HEK293 (cell line): ENCODE results near the gene PSAP.

Source experiments
- BCL6B ChIP-seq: fragments of 450-650 bp; formaldehyde crosslinking; IDR thresholded peaks from 2 replicates; pipeline ENCODE4 v1.5.1; 2017; ENCODE audit warnings: missing biosample characterization, missing genetic modification characterization
- GLIS2 ChIP-seq: fragments of 450-650 bp; formaldehyde crosslinking; IDR thresholded peaks from 2 replicates; pipeline ENCODE4 v1.5.1; 2016; ENCODE audit warnings: missing biosample characterization, missing genetic modification characterization
- KLF8 ChIP-seq: fragments of 450-650 bp; formaldehyde crosslinking; IDR thresholded peaks from 2 replicates; pipeline ENCODE4 v1.5.1; 2016; ENCODE audit warnings: missing biosample characterization, missing genetic modification characterization
- SALL2 ChIP-seq: fragments of 450-650 bp; formaldehyde crosslinking; IDR thresholded peaks from 2 replicates; pipeline ENCODE4 v1.5.0; 2017; ENCODE audit warnings: missing biosample characterization, mild to moderate bottlenecking, missing genetic modification characterization, borderline replicate concordance
- SCRT1 ChIP-seq: fragments of 450-650 bp; formaldehyde crosslinking; IDR thresholded peaks from 2 replicates; pipeline ENCODE4 v1.5.1; 2016; ENCODE audit warnings: missing biosample characterization, missing genetic modification characterization, borderline replicate concordance
- SP3 ChIP-seq: fragments of 450-650 bp; formaldehyde crosslinking; IDR thresholded peaks from 2 replicates; pipeline ENCODE4 v1.5.1; 2016; ENCODE audit warnings: missing biosample characterization, missing genetic modification characterization
- TCF7L2 ChIP-seq: IDR thresholded peaks from 2 replicates; pipeline ENCODE4 v1.6.1; 2011; ENCODE audit warnings: low read depth, mild to moderate bottlenecking, inconsistent platforms, low read length, moderate library complexity, borderline replicate concordance
- TRIM28 ChIP-seq: IDR thresholded peaks from 2 replicates; pipeline ENCODE4 v1.6.1; 2011; ENCODE audit warnings: low read length, control low read depth, borderline replicate concordance
- WT1 ChIP-seq: fragments of 450-650 bp; formaldehyde crosslinking; IDR thresholded peaks from 2 replicates; pipeline ENCODE4 v1.5.1; 2016; ENCODE audit warnings: missing biosample characterization, missing genetic modification characterization
- YY2 ChIP-seq: fragments of 450-650 bp; formaldehyde crosslinking; IDR thresholded peaks from 2 replicates; pipeline ENCODE4 v1.5.1; 2016; ENCODE audit warnings: missing biosample characterization, missing genetic modification characterization
- ZBTB49 ChIP-seq: fragments of 450-650 bp; formaldehyde crosslinking; IDR thresholded peaks from 2 replicates; pipeline ENCODE4 v1.5.1; 2016; ENCODE audit warnings: missing biosample characterization, missing genetic modification characterization, low read depth
- ZBTB7A ChIP-seq: fragments of 450-650 bp; formaldehyde crosslinking; IDR thresholded peaks from 2 replicates; pipeline ENCODE4 v1.5.1; 2016; ENCODE audit warnings: low read depth, missing biosample characterization, missing genetic modification characterization
- ZNF138 ChIP-seq: fragments of 450-650 bp; formaldehyde crosslinking; IDR thresholded peaks from 2 replicates; pipeline ENCODE4 v1.5.1; 2016; ENCODE audit warnings: missing biosample characterization, missing genetic modification characterization, borderline replicate concordance
- ZNF140 ChIP-seq: fragments of 450-650 bp; formaldehyde crosslinking; IDR thresholded peaks from 2 replicates; pipeline ENCODE4 v1.5.1; 2016; ENCODE audit warnings: missing biosample characterization, missing genetic modification characterization
- ZNF146 ChIP-seq: fragments of 450-650 bp; formaldehyde crosslinking; IDR thresholded peaks from 2 replicates; pipeline ENCODE4 v1.5.1; 2016; ENCODE audit warnings: missing biosample characterization, missing genetic modification characterization
- ZNF174 ChIP-seq: fragments of 450-650 bp; formaldehyde crosslinking; IDR thresholded peaks from 2 replicates; pipeline ENCODE4 v1.5.0; 2017; ENCODE audit warnings: missing biosample characterization, mild to moderate bottlenecking, missing genetic modification characterization
- ZNF2 ChIP-seq: fragments of 450-650 bp; formaldehyde crosslinking; IDR thresholded peaks from 2 replicates; pipeline ENCODE4 v1.5.1; 2016; ENCODE audit warnings: missing biosample characterization, missing genetic modification characterization
- ZNF221 ChIP-seq: fragments of 450-650 bp; formaldehyde crosslinking; IDR thresholded peaks from 2 replicates; pipeline ENCODE4 v1.5.1; 2017; ENCODE audit warnings: missing biosample characterization, missing genetic modification characterization, borderline replicate concordance
- ZNF274 ChIP-seq, 2 experiments: fragments of 200-500 bp in 1 of 2; fragments of 450-650 bp in 1 of 2; sonication (Bioruptor generic) in 1 of 2; formaldehyde crosslinking in 1 of 2; IDR thresholded peaks; 2 replicates each; pipeline versions ENCODE4 v1.5.1 to v1.6.1; 2014 to 2016; ENCODE audit warnings: borderline replicate concordance in 1 of 2, inconsistent platforms in 1 of 2, low read length in 1 of 2, missing biosample characterization in 1 of 2, missing genetic modification characterization in 1 of 2
- ZNF302 ChIP-seq: fragments of 450-650 bp; formaldehyde crosslinking; IDR thresholded peaks from 2 replicates; pipeline ENCODE4 v1.5.1; 2016; ENCODE audit warnings: missing biosample characterization, missing genetic modification characterization, low read depth
- ZNF404 ChIP-seq: fragments of 450-650 bp; formaldehyde crosslinking; IDR thresholded peaks from 2 replicates; pipeline ENCODE4 v1.5.1; 2017; ENCODE audit warnings: missing biosample characterization, missing genetic modification characterization
- ZNF433 ChIP-seq: fragments of 450-650 bp; formaldehyde crosslinking; IDR thresholded peaks from 2 replicates; pipeline ENCODE4 v1.5.1; 2016; ENCODE audit warnings: missing biosample characterization, missing genetic modification characterization, low read depth
- ZNF529 ChIP-seq: fragments of 450-650 bp; formaldehyde crosslinking; IDR thresholded peaks from 2 replicates; pipeline ENCODE4 v1.5.1; 2017; ENCODE audit warnings: missing genetic modification characterization, missing biosample characterization; ENCODE audit not compliant: insufficient replicate concordance
- ZNF549 ChIP-seq: fragments of 450-650 bp; IDR thresholded peaks from 2 replicates; pipeline ENCODE4 v1.5.1; 2018; ENCODE audit warnings: missing biosample characterization, missing genetic modification characterization, mild to moderate bottlenecking, inconsistent platforms, moderate library complexity
- ZNF555 ChIP-seq: fragments of 450-650 bp; formaldehyde crosslinking; conservative IDR thresholded peaks from 2 replicates; pipeline ENCODE4 v1.5.1; 2017; ENCODE audit warnings: missing biosample characterization, mild to moderate bottlenecking, missing genetic modification characterization, inconsistent platforms
- ZNF610 ChIP-seq: fragments of 450-650 bp; formaldehyde crosslinking; IDR thresholded peaks from 2 replicates; pipeline ENCODE4 v1.5.1; 2016; ENCODE audit warnings: missing biosample characterization, missing genetic modification characterization, borderline replicate concordance
- ZNF621 ChIP-seq: fragments of 450-650 bp; formaldehyde crosslinking; IDR thresholded peaks from 2 replicates; pipeline ENCODE4 v1.5.1; 2017; ENCODE audit warnings: missing biosample characterization, missing genetic modification characterization
- ZNF623 ChIP-seq: fragments of 450-650 bp; formaldehyde crosslinking; IDR thresholded peaks from 2 replicates; pipeline ENCODE4 v1.5.1; 2016; ENCODE audit warnings: missing biosample characterization, missing genetic modification characterization
- ZNF639 ChIP-seq: fragments of 450-650 bp; formaldehyde crosslinking; IDR thresholded peaks from 2 replicates; pipeline ENCODE4 v1.5.1; 2016; ENCODE audit warnings: missing biosample characterization, missing genetic modification characterization
- ZNF654 ChIP-seq: fragments of 450-650 bp; formaldehyde crosslinking; IDR thresholded peaks from 2 replicates; pipeline ENCODE4 v1.5.1; 2016; ENCODE audit warnings: low read depth, missing biosample characterization, missing genetic modification characterization
- ZNF658 ChIP-seq: fragments of 450-650 bp; formaldehyde crosslinking; IDR thresholded peaks from 2 replicates; pipeline ENCODE4; 2016; ENCODE audit warnings: missing biosample characterization, missing genetic modification characterization
- ZNF792 ChIP-seq: fragments of 450-650 bp; formaldehyde crosslinking; IDR thresholded peaks from 2 replicates; pipeline ENCODE4 v1.5.1; 2016; ENCODE audit warnings: missing biosample characterization, missing genetic modification characterization
- ZSCAN30 ChIP-seq: fragments of 450-650 bp; IDR thresholded peaks from 2 replicates; pipeline ENCODE4 v1.5.1; 2018; ENCODE audit warnings: missing biosample characterization, mild to moderate bottlenecking, missing genetic modification characterization, moderate library complexity
- ZSCAN5A ChIP-seq: fragments of 450-650 bp; formaldehyde crosslinking; IDR thresholded peaks from 2 replicates; pipeline ENCODE4 v1.5.1; 2016; ENCODE audit warnings: missing biosample characterization, missing genetic modification characterization

PSAP gene

GRCh38 chr10:71812016-71812912, 38.8 kb downstream of the PSAP start (continued):
- TF ChIP-seq ZBTB49 (tag by site-specific recombination) (no peak), ZNF221 (tag by site-specific recombination) (no peak), TRIM28 (no peak), ZNF140 (no peak), ZSCAN5A (no peak), ZNF623 (no peak), ZNF2 (tag by site-specific recombination) (0 out of 2 replicates have a peak, but pooled peaks have one; percentile 30), ZNF654 (tag by site-specific recombination) (peak; percentile 48), ZNF621 (tag by site-specific recombination) (no peak), ZBTB7A (tag by site-specific recombination) (no peak; the same call in 1 of the 2 replicates), KLF8 (tag by site-specific recombination) (no peak; the same call in 1 of the 2 replicates), SP3 (peak; percentile 10; the same call in 1 of the 2 replicates), ZNF555 (tag by site-specific recombination) (no peak), ZNF146 (tag by site-specific recombination) (no peak), GLIS2 (tag by site-specific recombination) (peak; percentile 58), BCL6B (no peak), ZNF610 (tag by site-specific recombination) (no peak), SALL2 (tag by site-specific recombination) (no peak), ZNF174 (tag by site-specific recombination) (no peak), TCF7L2 (no peak), YY2 (tag by site-specific recombination) (no peak), ZNF302 (no peak), ZNF138 (no peak), ZNF433 (no peak), ZNF529 (tag by site-specific recombination) (no peak), SCRT1 (no peak), ZNF639 (tag by site-specific recombination) (peak; percentile 40; the same call in 1 of the 2 replicates), WT1 (tag by site-specific recombination) (0 out of 2 replicates have a peak, but pooled peaks have one; percentile 41), ZNF404 (no peak), ZNF658 (tag by site-specific recombination) (no peak), ZNF792 (tag by site-specific recombination) (no peak), ZNF274 (IDR thresholded peaks at IDR 0.05; ENCODE audit: low read length) (no peak), ZNF274 (tag by site-specific recombination; IDR thresholded peaks at IDR 0.05; ENCODE audit: borderline replicate concordance) (no peak), ZNF549 (tag by site-specific recombination) (no peak), ZSCAN30 (no peak)
